ENCODE results near the gene IRF8.

- TF ChIP-seq, protein P1, sequence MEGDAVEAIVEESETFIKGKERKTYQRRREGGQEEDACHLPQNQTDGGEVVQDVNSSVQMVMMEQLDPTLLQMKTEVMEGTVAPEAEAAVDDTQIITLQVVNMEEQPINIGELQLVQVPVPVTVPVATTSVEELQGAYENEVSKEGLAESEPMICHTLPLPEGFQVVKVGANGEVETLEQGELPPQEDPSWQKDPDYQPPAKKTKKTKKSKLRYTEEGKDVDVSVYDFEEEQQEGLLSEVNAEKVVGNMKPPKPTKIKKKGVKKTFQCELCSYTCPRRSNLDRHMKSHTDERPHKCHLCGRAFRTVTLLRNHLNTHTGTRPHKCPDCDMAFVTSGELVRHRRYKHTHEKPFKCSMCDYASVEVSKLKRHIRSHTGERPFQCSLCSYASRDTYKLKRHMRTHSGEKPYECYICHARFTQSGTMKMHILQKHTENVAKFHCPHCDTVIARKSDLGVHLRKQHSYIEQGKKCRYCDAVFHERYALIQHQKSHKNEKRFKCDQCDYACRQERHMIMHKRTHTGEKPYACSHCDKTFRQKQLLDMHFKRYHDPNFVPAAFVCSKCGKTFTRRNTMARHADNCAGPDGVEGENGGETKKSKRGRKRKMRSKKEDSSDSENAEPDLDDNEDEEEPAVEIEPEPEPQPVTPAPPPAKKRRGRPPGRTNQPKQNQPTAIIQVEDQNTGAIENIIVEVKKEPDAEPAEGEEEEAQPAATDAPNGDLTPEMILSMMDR (IDR thresholded peaks at IDR 0.05): no peak
- no peak for TF ChIP-seq CHD2 (IDR thresholded peaks at IDR 0.05; ENCODE audit: low read length, partially characterized antibody)
- no peak for TF ChIP-seq RAD21 (IDR thresholded peaks at IDR 0.05; ENCODE audit: low read length)
- no peak for TF ChIP-seq NFIC (IDR thresholded peaks at IDR 0.05; ENCODE audit: borderline replicate concordance)
- TF ChIP-seq, protein P2, sequence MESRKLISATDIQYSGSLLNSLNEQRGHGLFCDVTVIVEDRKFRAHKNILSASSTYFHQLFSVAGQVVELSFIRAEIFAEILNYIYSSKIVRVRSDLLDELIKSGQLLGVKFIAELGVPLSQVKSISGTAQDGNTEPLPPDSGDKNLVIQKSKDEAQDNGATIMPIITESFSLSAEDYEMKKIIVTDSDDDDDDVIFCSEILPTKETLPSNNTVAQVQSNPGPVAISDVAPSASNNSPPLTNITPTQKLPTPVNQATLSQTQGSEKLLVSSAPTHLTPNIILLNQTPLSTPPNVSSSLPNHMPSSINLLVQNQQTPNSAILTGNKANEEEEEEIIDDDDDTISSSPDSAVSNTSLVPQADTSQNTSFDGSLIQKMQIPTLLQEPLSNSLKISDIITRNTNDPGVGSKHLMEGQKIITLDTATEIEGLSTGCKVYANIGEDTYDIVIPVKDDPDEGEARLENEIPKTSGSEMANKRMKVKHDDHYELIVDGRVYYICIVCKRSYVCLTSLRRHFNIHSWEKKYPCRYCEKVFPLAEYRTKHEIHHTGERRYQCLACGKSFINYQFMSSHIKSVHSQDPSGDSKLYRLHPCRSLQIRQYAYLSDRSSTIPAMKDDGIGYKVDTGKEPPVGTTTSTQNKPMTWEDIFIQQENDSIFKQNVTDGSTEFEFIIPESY (IDR thresholded peaks at IDR 0.05; ENCODE audit: borderline replicate concordance, low read depth): no peak
- TF ChIP-seq EZH2phosphoT487 (IDR thresholded peaks at IDR 0.05; ENCODE audit: borderline replicate concordance, low read depth): no peak
- TF ChIP-seq GABPA (IDR thresholded peaks at IDR 0.05; ENCODE audit: low read depth): no peak
- TF ChIP-seq, protein P3, sequence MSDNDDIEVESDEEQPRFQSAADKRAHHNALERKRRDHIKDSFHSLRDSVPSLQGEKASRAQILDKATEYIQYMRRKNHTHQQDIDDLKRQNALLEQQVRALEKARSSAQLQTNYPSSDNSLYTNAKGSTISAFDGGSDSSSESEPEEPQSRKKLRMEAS (IDR thresholded peaks at IDR 0.05; ENCODE audit: low read depth): no peak
- no peak for TF ChIP-seq POLR2AphosphoS5 (IDR thresholded peaks at IDR 0.05; ENCODE audit: low read depth, low read length)
- TF ChIP-seq IRF3 (IDR thresholded peaks at IDR 0.05; ENCODE audit: low read depth, low read length): no peak
- no peak for TF ChIP-seq PBX3 (IDR thresholded peaks at IDR 0.05)
- no peak for TF ChIP-seq GATA2 (CRISPR knock-in tag; IDR thresholded peaks at IDR 0.05)
- TF ChIP-seq SMC3 (IDR thresholded peaks at IDR 0.05; ENCODE audit: low read depth, low read length): no peak
- TF ChIP-seq, protein P4, sequence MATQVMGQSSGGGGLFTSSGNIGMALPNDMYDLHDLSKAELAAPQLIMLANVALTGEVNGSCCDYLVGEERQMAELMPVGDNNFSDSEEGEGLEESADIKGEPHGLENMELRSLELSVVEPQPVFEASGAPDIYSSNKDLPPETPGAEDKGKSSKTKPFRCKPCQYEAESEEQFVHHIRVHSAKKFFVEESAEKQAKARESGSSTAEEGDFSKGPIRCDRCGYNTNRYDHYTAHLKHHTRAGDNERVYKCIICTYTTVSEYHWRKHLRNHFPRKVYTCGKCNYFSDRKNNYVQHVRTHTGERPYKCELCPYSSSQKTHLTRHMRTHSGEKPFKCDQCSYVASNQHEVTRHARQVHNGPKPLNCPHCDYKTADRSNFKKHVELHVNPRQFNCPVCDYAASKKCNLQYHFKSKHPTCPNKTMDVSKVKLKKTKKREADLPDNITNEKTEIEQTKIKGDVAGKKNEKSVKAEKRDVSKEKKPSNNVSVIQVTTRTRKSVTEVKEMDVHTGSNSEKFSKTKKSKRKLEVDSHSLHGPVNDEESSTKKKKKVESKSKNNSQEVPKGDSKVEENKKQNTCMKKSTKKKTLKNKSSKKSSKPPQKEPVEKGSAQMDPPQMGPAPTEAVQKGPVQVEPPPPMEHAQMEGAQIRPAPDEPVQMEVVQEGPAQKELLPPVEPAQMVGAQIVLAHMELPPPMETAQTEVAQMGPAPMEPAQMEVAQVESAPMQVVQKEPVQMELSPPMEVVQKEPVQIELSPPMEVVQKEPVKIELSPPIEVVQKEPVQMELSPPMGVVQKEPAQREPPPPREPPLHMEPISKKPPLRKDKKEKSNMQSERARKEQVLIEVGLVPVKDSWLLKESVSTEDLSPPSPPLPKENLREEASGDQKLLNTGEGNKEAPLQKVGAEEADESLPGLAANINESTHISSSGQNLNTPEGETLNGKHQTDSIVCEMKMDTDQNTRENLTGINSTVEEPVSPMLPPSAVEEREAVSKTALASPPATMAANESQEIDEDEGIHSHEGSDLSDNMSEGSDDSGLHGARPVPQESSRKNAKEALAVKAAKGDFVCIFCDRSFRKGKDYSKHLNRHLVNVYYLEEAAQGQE (IDR thresholded peaks at IDR 0.05; ENCODE audit: low read depth, low read length): no peak
Measured at GRCh38 chr16:85851034-85851785, 47.8 kb upstream of the IRF8 start.

Measured in SK-N-SH (cell line).